GM19193 (cell line): ENCODE measurements around the gene SLC25A34.

Experiments used
- POLR2A ChIP-seq: IDR thresholded peaks from 4 replicates; pipeline ENCODE4 v1.6.1; 2011; ENCODE audit not compliant: insufficient read depth, insufficient read length; ENCODE audit errors: extremely low read depth

The SLC25A34 gene

GRCh38 chr1:15706751-15707150 is 29.3 kb upstream of the SLC25A34 start:
- no peak for TF ChIP-seq POLR2A

GRCh38 chr1:15707239-15707925 is 28.7 kb upstream of the SLC25A34 start:
- TF ChIP-seq POLR2A: no peak

GRCh38 chr1:15708486-15709137 is 27.4 kb upstream of the SLC25A34 start:
- TF ChIP-seq POLR2A: no peak

GRCh38 chr1:15709226-15709625 is 26.8 kb upstream of the SLC25A34 start:
- TF ChIP-seq POLR2A: no peak

- TF ChIP-seq POLR2A: no peak
Measured at GRCh38 chr1:15712168-15712567, 23.9 kb upstream of the SLC25A34 start.

- no peak for TF ChIP-seq POLR2A
Measured at GRCh38 chr1:15714406-15715136, 21.5 kb upstream of the SLC25A34 start.

GRCh38 chr1:15717418-15718125 is 18.5 kb upstream of the SLC25A34 start:
- no peak for TF ChIP-seq POLR2A

GRCh38 chr1:15718199-15718601 is 17.9 kb upstream of the SLC25A34 start:
- no peak for TF ChIP-seq POLR2A

- no peak for TF ChIP-seq POLR2A
Measured at GRCh38 chr1:15719381-15720120, 16.5 kb upstream of the SLC25A34 start.

- no peak for TF ChIP-seq POLR2A
Measured at GRCh38 chr1:15720861-15721260, 15.2 kb upstream of the SLC25A34 start.

- no peak for TF ChIP-seq POLR2A
Measured at GRCh38 chr1:15722411-15722810, 13.6 kb upstream of the SLC25A34 start.

GRCh38 chr1:15722836-15723532 is 13.1 kb upstream of the SLC25A34 start:
- no peak for TF ChIP-seq POLR2A

- no peak for TF ChIP-seq POLR2A
Measured at GRCh38 chr1:15723631-15724246, 12.3 kb upstream of the SLC25A34 start.
